Keratinocyte (primary cell): Measurements from ENCODE around the gene C4orf17. TPM values are rescaled to one million over a fixed set of nuclear protein-coding genes. Genes with fewer than 3 reads are reported as not detected.

Experiments used
- DNase-seq: peaks from one replicate; pipeline ENCODE4 v3.0.0-alpha.2; 2011; ENCODE audit warnings: low read depth, missing footprints, low spot score
- FAIRE-seq: peaks from 2 replicates; lab custom pipeline; 2011; peaks lifted over from hg19 to GRCh38; lab: Jason Lieb, UNC
- H2AFZ ChIP-seq: 2 replicates; pipeline ENCODE4 v1.6.0; 2012; ENCODE audit warnings: low read length, control low read depth, inconsistent platforms; ENCODE audit not compliant: control insufficient read depth
- H3K27ac ChIP-seq: 2 replicates; pipeline ENCODE4 v1.5.1; 2011; ENCODE audit warnings: low read length; ENCODE audit not compliant: control insufficient read depth, insufficient read depth
- H3K27me3 ChIP-seq: 3 replicates; pipeline ENCODE4 v1.6.0; 2011; ENCODE audit warnings: low read length; ENCODE audit not compliant: control insufficient read depth, insufficient read depth; ENCODE audit errors: extremely low read depth
- H3K36me3 ChIP-seq, 2 experiments: 2 replicates in 1 of 2; 3 replicates in 1 of 2; pipeline ENCODE4 v1.5.1; 2011; ENCODE audit warnings: low read length in 2 of 2, mild to moderate bottlenecking in 1 of 2; ENCODE audit not compliant: control insufficient read depth in 2 of 2, insufficient read depth in 2 of 2; ENCODE audit errors: extremely low read depth in 1 of 2
- H3K4me1 ChIP-seq: 3 replicates; pipeline ENCODE4 v1.5.1; 2011; ENCODE audit warnings: low read length; ENCODE audit not compliant: control insufficient read depth, insufficient read depth; ENCODE audit errors: extremely low read depth
- H3K4me2 ChIP-seq: 3 replicates; pipeline ENCODE4 v1.6.0; 2011; ENCODE audit warnings: low read depth, low read length; ENCODE audit not compliant: control insufficient read depth, insufficient read depth; ENCODE audit errors: extremely low read depth
- H3K4me3 ChIP-seq, 3 experiments: fragments of 200-600 bp in 1 of 3; sonication (generic) in 1 of 3; 2 replicates in 2 of 3; 3 replicates in 1 of 3; pipeline ENCODE4 v1.5.1; 2011 to 2016; ENCODE audit warnings: low read length in 3 of 3, mild to moderate bottlenecking in 3 of 3, control low read depth in 2 of 3, inconsistent platforms in 1 of 3, low read depth in 1 of 3, mixed read lengths in 1 of 3, mixed run types in 1 of 3, moderate library complexity in 1 of 3; ENCODE audit not compliant: control insufficient read depth in 2 of 3, insufficient read depth in 2 of 3; ENCODE audit errors: extremely low read depth in 1 of 3
- H3K79me2 ChIP-seq: 2 replicates; pipeline ENCODE4 v1.6.0; 2012; ENCODE audit warnings: low read length; ENCODE audit not compliant: control insufficient read depth, insufficient read depth
- H3K9ac ChIP-seq: 3 replicates; pipeline ENCODE4 v1.6.0; 2011; ENCODE audit warnings: low read length; ENCODE audit not compliant: control insufficient read depth, insufficient read depth; ENCODE audit errors: extremely low read depth
- H3K9me1 ChIP-seq: 3 replicates; pipeline ENCODE4 v1.6.0; 2011; ENCODE audit warnings: low read length; ENCODE audit not compliant: control insufficient read depth, insufficient read depth; ENCODE audit errors: extremely low read depth
- H3K9me3 ChIP-seq: 2 replicates; pipeline ENCODE4 v1.5.1; 2012; ENCODE audit warnings: low read depth, low read length; ENCODE audit not compliant: control insufficient read depth
- H4K20me1 ChIP-seq: 3 replicates; pipeline ENCODE4 v1.6.0; 2011; ENCODE audit warnings: low read length; ENCODE audit not compliant: control insufficient read depth, insufficient read depth; ENCODE audit errors: extremely low read depth
- EZH2 ChIP-seq: IDR thresholded peaks from one replicate; pipeline ENCODE4 v1.6.1; 2012; ENCODE audit warnings: inconsistent platforms, mild to moderate bottlenecking, low read length, moderate library complexity
- dilution Hi-C: fragments of 300-500 bp; cut with MboI; formaldehyde crosslinking; loops from one replicate; pipeline ENCODE4 v1.7.0; 2020; ENCODE audit warnings: low sequenced_read_pairs; ENCODE audit not compliant: extremely low pct_ligation_motif_present
- polyA plus RNA-seq, 5 experiments: library from polyadenylated mRNA; depleted of rRNA in 3 of 5; stranded (reverse) in 3 of 5; stranded (forward) in 1 of 5; unstranded in 1 of 5; fragments of >200 nt; gene quantifications; 1 replicate in 1 of 5; 2 replicates in 3 of 5; 3 replicates in 1 of 5; pipeline versions ENCODE4 v1.2.1 to v1.2.3, GENCODE V29; 2011 to 2012; ENCODE audit warnings: missing spikeins in 2 of 5, low read depth in 1 of 5, low replicate concordance in 1 of 5
- TF ChIP-seq, protein P1 (sequence below), 3 experiments: IDR thresholded peaks in 1 of 3; conservative IDR thresholded peaks in 1 of 3; optimal IDR thresholded peaks in 1 of 3; 2 replicates in 2 of 3; 3 replicates in 1 of 3; pipeline versions ENCODE3 to v1.5.1; 2011; ENCODE audit warnings: low read length in 3 of 3, mild to moderate bottlenecking in 3 of 3, moderate library complexity in 2 of 3, control low read depth in 1 of 3, inconsistent platforms in 1 of 3; ENCODE audit not compliant: insufficient read depth in 2 of 3; ENCODE audit errors: extremely low read depth in 1 of 3

Gene C4orf17
- polyA plus RNA-seq, 1 donor (not counting 4 experiments of a cell fraction or from before 2014, with no cell fraction given) = not detected

DNA sequence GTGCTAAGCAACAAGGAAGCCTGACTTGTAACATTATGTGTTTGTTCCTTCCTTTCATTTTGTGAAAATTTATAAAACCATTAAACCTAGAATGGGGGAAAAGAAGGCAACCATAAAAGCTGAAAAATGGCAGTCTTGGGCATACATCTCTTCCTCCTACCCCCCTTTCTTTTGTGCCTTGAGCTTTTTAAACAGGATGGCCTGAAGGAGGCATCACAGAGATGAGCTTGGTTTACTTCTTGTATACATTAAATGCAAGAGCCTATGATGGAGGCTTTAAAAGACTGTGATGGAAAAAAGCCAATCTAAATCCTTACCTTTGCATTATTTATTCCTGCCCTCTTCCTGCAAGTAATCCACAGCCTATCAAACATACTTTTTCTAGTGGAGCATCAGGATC is 39.5 kb upstream of the C4orf17 start:
- no peaks in the 10 kb centered on the region for H3K9me3 ChIP-seq
- no peaks in the 10 kb centered on the region for H3K9me1 ChIP-seq
- no peaks in the 10 kb centered on the region for H3K36me3 ChIP-seq
- no peak overlapping the region for H3K4me2 ChIP-seq
- no peak overlapping the region for H3K9ac ChIP-seq
- H3K27ac ChIP-seq = no peak overlapping the region
- H3K4me1 ChIP-seq = peaks cover 3% of the 10 kb centered on the region
- no peak overlapping the region for H3K4me3 ChIP-seq
- FAIRE-seq (no peak), DNase-seq (no peak)
- H3K79me2 ChIP-seq = no peaks in the 10 kb centered on the region
- no peaks in the 10 kb centered on the region for H4K20me1 ChIP-seq
- H3K27me3 ChIP-seq = no peaks in the 10 kb centered on the region
- no peak overlapping the region for H2AFZ ChIP-seq
- TF ChIP-seq, protein P1, sequence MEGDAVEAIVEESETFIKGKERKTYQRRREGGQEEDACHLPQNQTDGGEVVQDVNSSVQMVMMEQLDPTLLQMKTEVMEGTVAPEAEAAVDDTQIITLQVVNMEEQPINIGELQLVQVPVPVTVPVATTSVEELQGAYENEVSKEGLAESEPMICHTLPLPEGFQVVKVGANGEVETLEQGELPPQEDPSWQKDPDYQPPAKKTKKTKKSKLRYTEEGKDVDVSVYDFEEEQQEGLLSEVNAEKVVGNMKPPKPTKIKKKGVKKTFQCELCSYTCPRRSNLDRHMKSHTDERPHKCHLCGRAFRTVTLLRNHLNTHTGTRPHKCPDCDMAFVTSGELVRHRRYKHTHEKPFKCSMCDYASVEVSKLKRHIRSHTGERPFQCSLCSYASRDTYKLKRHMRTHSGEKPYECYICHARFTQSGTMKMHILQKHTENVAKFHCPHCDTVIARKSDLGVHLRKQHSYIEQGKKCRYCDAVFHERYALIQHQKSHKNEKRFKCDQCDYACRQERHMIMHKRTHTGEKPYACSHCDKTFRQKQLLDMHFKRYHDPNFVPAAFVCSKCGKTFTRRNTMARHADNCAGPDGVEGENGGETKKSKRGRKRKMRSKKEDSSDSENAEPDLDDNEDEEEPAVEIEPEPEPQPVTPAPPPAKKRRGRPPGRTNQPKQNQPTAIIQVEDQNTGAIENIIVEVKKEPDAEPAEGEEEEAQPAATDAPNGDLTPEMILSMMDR (optimal IDR thresholded peaks at IDR 0.05 in 1 of 3, IDR thresholded peaks at IDR 0.05 in 1 of 3, conservative IDR thresholded peaks at IDR 0.05 in 1 of 3; ENCODE audit: extremely low read depth in 1 of 3, insufficient read depth in 2 of 3, low read length in 3 of 3) = no peak
- dilution Hi-C loops = no loop called here

DNA sequence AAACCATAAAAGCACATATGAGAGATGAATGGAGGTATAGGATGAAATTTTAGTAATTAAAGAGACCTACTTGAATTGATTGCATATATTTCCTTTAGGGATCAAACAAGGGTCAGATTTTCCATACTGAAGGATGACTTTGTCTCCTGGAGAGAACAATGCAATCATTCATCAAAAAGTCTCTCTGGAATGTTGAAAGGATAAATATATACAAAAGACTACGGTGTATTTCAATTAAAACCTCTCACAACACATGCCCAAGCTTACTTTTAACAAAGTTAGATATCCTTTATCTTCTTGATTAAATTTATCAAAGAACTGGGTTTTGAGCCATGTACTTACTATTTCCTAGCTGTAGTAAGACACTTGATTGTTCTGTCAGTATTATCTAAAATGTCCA is 38.9 kb upstream of the C4orf17 start:
- dilution Hi-C loops = no loop called here
- Histone ChIP-seq H3K79me2 (no peaks in the 10 kb centered on the region), H3K36me3 (no peaks in the 10 kb centered on the region), H3K9me3 (no peaks in the 10 kb centered on the region), H3K4me2 (no peak overlapping the region), H3K27ac (no peak overlapping the region), H4K20me1 (no peaks in the 10 kb centered on the region), H3K27me3 (no peaks in the 10 kb centered on the region), H2AFZ (no peak overlapping the region), H3K4me1 (peaks cover 3% of the 10 kb centered on the region), H3K9me1 (no peaks in the 10 kb centered on the region), H3K9ac (no peak overlapping the region), H3K4me3 (no peak overlapping the region)
- FAIRE-seq (no peak), DNase-seq (no peak)
- TF ChIP-seq, protein P1 (optimal IDR thresholded peaks at IDR 0.05 in 1 of 3, IDR thresholded peaks at IDR 0.05 in 1 of 3, conservative IDR thresholded peaks at IDR 0.05 in 1 of 3; ENCODE audit: extremely low read depth in 1 of 3, insufficient read depth in 2 of 3, low read length in 3 of 3) = no peak
- no peak for TF ChIP-seq EZH2
